ENCODE results near the gene SYK. TPM values are rescaled to one million over a fixed set of nuclear protein-coding genes. Genes with fewer than 3 reads are reported as not detected.

Gene SYK
- total RNA-seq, 4 donors from 2014 or later, result 0.53 to 3.3 (median 2.0) TPM

DNA sequence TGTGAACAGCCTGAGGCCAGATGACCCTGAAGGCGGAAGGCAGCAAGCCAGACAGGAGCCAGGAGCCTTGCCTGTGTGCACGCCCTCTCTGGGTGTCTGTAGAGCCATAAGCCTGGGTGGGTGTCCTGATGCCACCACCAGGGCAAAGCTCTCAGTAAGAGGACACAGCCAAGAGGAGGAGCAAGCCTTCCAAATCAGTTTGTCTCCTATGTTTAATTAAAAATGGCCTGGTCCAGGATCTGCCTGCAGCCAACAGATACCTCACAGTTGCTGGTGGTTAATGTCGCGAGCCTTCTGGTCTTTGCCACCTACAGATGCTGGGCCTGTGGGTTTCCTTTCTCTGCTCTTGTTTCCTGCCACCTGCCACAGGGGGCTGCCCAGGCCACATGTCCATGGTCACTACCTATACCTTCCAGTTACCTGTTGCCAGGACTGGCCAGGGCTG is 56.9 kb downstream of the SYK start:
- no peak for DNase-seq
- Histone ChIP-seq H3K4me1 (no peaks in the 10 kb centered on the region), H3K36me3 (no peaks in the 10 kb centered on the region), H3K27me3 (no peaks in the 10 kb centered on the region), H3K9me3 (no peaks in the 10 kb centered on the region), H3K27ac (no peak overlapping the region), H3K4me3 (no peak overlapping the region)
- ATAC-seq, result no peak
- in situ Hi-C loops (cut with MboI; ENCODE audit: low sequenced_read_pairs in 4 of 4), result no loop called here
- intact Hi-C loops (cut with DNase I; ENCODE audit: low total_unique reads), result no loop called here
- TF ChIP-seq CTCF (IDR thresholded peaks at IDR 0.05 in 4 of 5, conservative IDR thresholded peaks at IDR 0.05 in 1 of 5), result no peak
- TF ChIP-seq POLR2A (IDR thresholded peaks at IDR 0.05), result no peak

DNA sequence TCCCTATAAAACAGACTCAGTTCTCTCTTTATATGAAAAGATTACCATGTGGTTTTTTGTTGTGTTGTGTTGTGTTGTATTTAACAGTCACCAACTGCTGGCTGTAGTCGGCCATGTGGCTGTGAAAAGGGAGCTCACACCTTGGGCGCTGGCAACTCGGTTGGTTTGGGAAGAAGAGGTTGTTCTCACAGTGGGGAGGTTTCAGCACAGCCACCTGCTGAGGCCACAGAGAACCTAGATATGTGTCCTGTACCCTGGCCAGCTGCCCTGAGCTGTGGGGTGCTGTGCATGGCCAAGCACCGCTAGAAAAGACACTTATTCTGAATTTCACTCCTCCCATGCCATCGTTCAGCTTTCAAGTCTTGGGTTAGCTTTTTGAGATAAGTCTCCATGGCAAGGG is 58.8 kb downstream of the SYK start:
- Histone ChIP-seq H3K4me3 (no peak overlapping the region), H3K36me3 (no peaks in the 10 kb centered on the region), H3K27me3 (no peaks in the 10 kb centered on the region), H3K27ac (no peak overlapping the region), H3K9me3 (no peaks in the 10 kb centered on the region), H3K4me1 (no peaks in the 10 kb centered on the region)
- in situ Hi-C loops (cut with MboI; ENCODE audit: low sequenced_read_pairs in 4 of 4), result loop anchor here in 3 of 4 donors (10.0 kb wide), 2 partner anchors 716 to 1286 kb away; no protein-coding TSS in a partner anchor
- TF ChIP-seq CTCF (IDR thresholded peaks at IDR 0.05 in 4 of 5, conservative IDR thresholded peaks at IDR 0.05 in 1 of 5), result no peak
- no peak for TF ChIP-seq POLR2A (IDR thresholded peaks at IDR 0.05)
- intact Hi-C loops (cut with DNase I; ENCODE audit: low total_unique reads), result no loop called here
- DNase-seq, result no peak
- ATAC-seq, result no peak

- intact Hi-C loops (cut with DNase I; ENCODE audit: low total_unique reads), result no loop called here
- DNase-seq (no peak), ATAC-seq (no peak)
- in situ Hi-C loops (cut with MboI; ENCODE audit: low sequenced_read_pairs in 4 of 4), result loop anchor here in 3 of 4 donors (10.0 kb wide), 2 partner anchors 716 to 1286 kb away; no protein-coding TSS in a partner anchor
- Histone ChIP-seq H3K9me3 (no peaks in the 10 kb centered on the region), H3K4me3 (no peak overlapping the region), H3K27ac (no peak overlapping the region), H3K4me1 (no peaks in the 10 kb centered on the region), H3K36me3 (no peaks in the 10 kb centered on the region), H3K27me3 (no peaks in the 10 kb centered on the region)
- TF ChIP-seq POLR2A (IDR thresholded peaks at IDR 0.05) (no peak), CTCF (IDR thresholded peaks at IDR 0.05 in 4 of 5, conservative IDR thresholded peaks at IDR 0.05 in 1 of 5) (no peak)
Measured at GRCh38 chr9:90860826-90861225, 59.2 kb downstream of the SYK start.

DNA sequence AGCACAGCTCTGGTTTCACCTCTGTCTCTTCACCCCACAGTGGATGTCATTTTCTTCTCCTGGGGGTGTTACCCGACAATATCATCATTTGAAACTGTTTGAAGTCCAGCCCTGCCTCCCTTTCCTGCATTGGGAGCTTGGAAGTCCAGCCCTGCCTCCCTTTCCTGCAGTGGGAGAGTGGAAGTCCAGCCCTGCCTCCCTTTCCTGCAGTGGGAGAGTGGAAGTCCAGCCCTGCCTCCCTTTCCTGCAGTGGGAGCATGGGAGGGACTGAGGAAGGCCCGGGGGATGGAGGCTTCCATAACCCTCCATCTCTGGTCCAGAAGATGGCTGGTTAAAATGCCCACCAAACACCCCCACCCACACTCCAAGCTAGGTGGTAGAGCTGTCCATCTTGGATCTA is 59.8 kb downstream of the SYK start:
- no peaks in the 10 kb centered on the region for H3K36me3 ChIP-seq
- H3K4me3 ChIP-seq, result no peak overlapping the region
- no peaks in the 10 kb centered on the region for H3K9me3 ChIP-seq
- TF ChIP-seq POLR2A (IDR thresholded peaks at IDR 0.05) (no peak), CTCF (IDR thresholded peaks at IDR 0.05 in 4 of 5, conservative IDR thresholded peaks at IDR 0.05 in 1 of 5) (no peak)
- DNase-seq (no peak), ATAC-seq (no peak)
- H3K27ac ChIP-seq, result no peak overlapping the region
- no peaks in the 10 kb centered on the region for H3K27me3 ChIP-seq
- no peaks in the 10 kb centered on the region for H3K4me1 ChIP-seq
- intact Hi-C loops (cut with DNase I; ENCODE audit: low total_unique reads), result no loop called here
- in situ Hi-C loops (cut with MboI; ENCODE audit: low sequenced_read_pairs in 4 of 4), result loop anchor here in 3 of 4 donors (10.0 kb wide), 2 partner anchors 717 to 1287 kb away; no protein-coding TSS in a partner anchor
